Thyroid gland (tissue), 4 donors: ENCODE data around the gene SPNS3. TPM values are rescaled to one million over a fixed set of nuclear protein-coding genes. Genes with fewer than 3 reads are reported as not detected.

Source experiments
- DNase-seq, 2 donors: peaks; one replicate each; pipeline ENCODE4 v3.0.0-alpha.2; 2019
- H3K27ac ChIP-seq, 3 donors: fragments of 200-600 bp; sonication (generic); 1 replicate in 2 of 3; 2 replicates in 1 of 3; pipeline ENCODE4 v1.5.1; 2016 to 2019; ENCODE audit warnings: mild to moderate bottlenecking in 1 of 3, moderate library complexity in 1 of 3
- H3K27me3 ChIP-seq: fragments of 200-600 bp; sonication (generic); one replicate; pipeline ENCODE4 v1.5.1; 2019
- H3K36me3 ChIP-seq, 2 donors: fragments of 200-600 bp; sonication (generic); one replicate each; pipeline ENCODE4 v1.5.1; 2016 to 2019
- H3K4me1 ChIP-seq, 2 donors: fragments of 200-600 bp; sonication (generic); one replicate each; pipeline ENCODE4 v1.5.1; 2017 to 2019
- H3K4me3 ChIP-seq, 3 donors: fragments of 200-600 bp; sonication (generic); replicated peaks in 1 of 3; 1 replicate in 2 of 3; 2 replicates in 1 of 3; pipeline ENCODE4 v1.5.1; 2016; ENCODE audit warnings: mild to moderate bottlenecking in 1 of 3
- H3K9me3 ChIP-seq: fragments of 200-600 bp; sonication (generic); one replicate; pipeline ENCODE4 v1.5.1; 2017
- CTCF ChIP-seq, 6 experiments: fragments of 200-600 bp in 3 of 6; fragments of 450-650 bp in 3 of 6; sonication (generic) in 3 of 6; IDR thresholded peaks; one replicate each; pipeline ENCODE4 v1.5.1; 2016 to 2019; ENCODE audit warnings: antibody characterized with exemption in 6 of 6, mild to moderate bottlenecking in 2 of 6, inconsistent platforms in 1 of 6, moderate library complexity in 1 of 6
- POLR2A ChIP-seq, 2 donors: fragments of 450-650 bp; IDR thresholded peaks; one replicate each; pipeline ENCODE4 v1.6.1; 2017; ENCODE audit warnings: antibody characterized with exemption in 2 of 2, mild to moderate bottlenecking in 2 of 2, moderate library complexity in 1 of 2
- WGBS, 2 donors: methylation state at CpG; one replicate each; pipeline ENCODE4 v1.1.5; 2017; 5-methylcytosine and 5-hydroxymethylcytosine counted together
- intact Hi-C: fragments of 100-400 bp; cut with DNase I; formaldehyde crosslinking; loops from one replicate; pipeline ENCODE4 v1.15.1; 2023
- total RNA-seq, 4 donors: library from RNA; depleted of rRNA; stranded (reverse); fragments of >200 nt; gene quantifications; one replicate each; pipeline ENCODE4 v1.2.3, GENCODE V29; 2016

Gene SPNS3
- total RNA-seq, 4 donors from 2014 or later = 0.54 TPM; not detected in 3

GRCh38 chr17:4479982-4480751 lies 46.4 kb downstream of the SPNS3 start:
- Histone ChIP-seq H3K4me3 (no peak overlapping the region), H3K27ac (no peak overlapping the region), H3K4me1 (peaks cover 0 to 8% of the 10 kb centered on the region in 2 donors), H3K9me3 (no peaks in the 10 kb centered on the region), H3K36me3 (no peaks in the 10 kb centered on the region), H3K27me3 (no peaks in the 10 kb centered on the region)
- TF ChIP-seq CTCF (IDR thresholded peaks at IDR 0.05) (no peak), POLR2A (IDR thresholded peaks at IDR 0.05) (no peak)
- no peak for DNase-seq
- intact Hi-C loops = no loop called here
- 29 to 47% methylated on average over 8 to 12 of the region's 13 CpGs for WGBS, 2 donors

DNA sequence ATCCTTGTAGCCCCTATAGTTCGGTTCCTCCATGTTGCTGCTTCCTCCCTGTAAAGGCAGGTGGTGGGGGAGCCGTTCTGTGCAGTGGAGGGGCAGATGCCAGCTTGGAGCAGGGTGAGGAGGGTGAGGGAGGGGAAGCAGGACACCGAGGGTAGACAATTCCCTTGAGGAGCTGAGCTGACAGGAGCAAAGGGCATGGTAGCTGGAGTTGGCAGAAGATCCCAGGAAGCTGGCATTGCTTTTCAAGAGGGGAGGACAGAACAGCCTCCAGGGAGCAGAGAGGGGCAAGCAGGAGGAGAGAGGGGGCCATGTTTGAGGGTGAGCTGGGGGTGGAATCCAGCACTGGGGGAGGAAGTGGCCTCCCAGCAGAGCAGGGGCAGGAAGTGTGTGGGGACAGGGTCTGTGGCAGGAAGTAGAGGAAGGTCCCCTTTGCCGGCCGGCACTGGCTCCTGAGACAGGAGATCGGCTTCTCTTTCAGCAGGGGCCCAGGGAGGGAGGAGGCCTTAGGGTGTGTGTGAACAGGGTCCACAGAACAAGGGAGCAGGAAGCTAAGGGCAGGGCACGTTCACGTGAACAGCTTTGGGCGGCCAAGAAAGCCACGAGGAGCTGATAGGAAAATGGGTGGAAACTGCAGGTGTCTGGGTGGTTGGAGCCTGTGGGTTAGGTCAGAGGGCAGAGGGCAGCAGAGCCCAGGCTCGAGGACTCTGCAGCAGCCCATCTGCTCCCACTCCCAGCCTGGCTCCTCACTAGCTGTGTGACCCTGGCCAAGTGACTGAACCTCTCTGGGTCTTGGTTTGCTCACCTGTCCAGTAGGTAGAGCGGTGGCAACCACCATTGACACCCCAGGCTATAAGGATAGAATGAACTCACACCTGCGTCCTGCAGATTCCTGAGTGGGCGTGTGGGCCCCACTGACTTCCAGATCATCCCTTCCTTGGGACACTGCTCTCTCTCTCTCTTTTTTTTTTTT lies 47.5 kb downstream of the SPNS3 start:
- H3K27ac ChIP-seq = no peak overlapping the region
- no peaks in the 10 kb centered on the region for H3K36me3 ChIP-seq
- no peaks in the 10 kb centered on the region for H3K9me3 ChIP-seq
- H3K4me1 ChIP-seq = peaks cover 0 to 5% of the 10 kb centered on the region in 2 donors
- 61 to 64% methylated on average over 14 of the region's 14 CpGs for WGBS, 2 donors
- intact Hi-C loops = no loop called here
- H3K4me3 ChIP-seq = no peak overlapping the region
- no peak for DNase-seq
- TF ChIP-seq CTCF (IDR thresholded peaks at IDR 0.05) = no peak
- TF ChIP-seq POLR2A (IDR thresholded peaks at IDR 0.05) = no peak
- H3K27me3 ChIP-seq = no peaks in the 10 kb centered on the region

- Histone ChIP-seq H3K27ac (no peak overlapping the region), H3K4me3 (no peak overlapping the region), H3K4me1 (peaks cover 0 to 5% of the 10 kb centered on the region in 2 donors), H3K9me3 (no peaks in the 10 kb centered on the region), H3K36me3 (no peaks in the 10 kb centered on the region), H3K27me3 (no peaks in the 10 kb centered on the region)
- TF ChIP-seq POLR2A (IDR thresholded peaks at IDR 0.05) = no peak
- TF ChIP-seq CTCF (IDR thresholded peaks at IDR 0.05) = no peak
- intact Hi-C loops = no loop called here
- WGBS, 2 donors = 84 to 94% methylated on average over 13 to 14 of the region's 16 CpGs
- no peak for DNase-seq
Measured at GRCh38 chr17:4482338-4483011, 48.7 kb downstream of the SPNS3 start.

GRCh38 chr17:4483012-4483840 lies 49.5 kb downstream of the SPNS3 start:
- Histone ChIP-seq H3K4me1 (peaks cover 0 to 8% of the 10 kb centered on the region in 2 donors), H3K4me3 (no peak overlapping the region), H3K27ac (no peak overlapping the region), H3K9me3 (no peaks in the 10 kb centered on the region), H3K36me3 (no peaks in the 10 kb centered on the region), H3K27me3 (no peaks in the 10 kb centered on the region)
- intact Hi-C loops = no loop called here
- no peak for DNase-seq
- 78 to 93% methylated on average over 8 to 13 of the region's 13 CpGs for WGBS, 2 donors
- no peak for TF ChIP-seq POLR2A (IDR thresholded peaks at IDR 0.05)
- no peak for TF ChIP-seq CTCF (IDR thresholded peaks at IDR 0.05)
